Glomerular endothelial cell (primary cell): ENCODE results near the gene PKP1. TPM values are rescaled to one million over a fixed set of nuclear protein-coding genes. Genes with fewer than 3 reads are reported as not detected.
A peak's percentile ranks its signal among the peaks of the same experiment; 100 is the strongest.

Experiments
- DNase-seq: peaks from one replicate; pipeline ENCODE4 v3.0.0-alpha.2; 2011; ENCODE audit warnings: low read depth, low spot score; ENCODE audit errors: extremely low read depth
- total RNA-seq: library from RNA; depleted of rRNA; stranded (reverse); fragments of >200 nt; gene quantifications from 2 replicates; pipeline ENCODE4 v1.2.3, GENCODE V29; 2015

The PKP1 gene
- total RNA-seq, 1 donor from 2014 or later = 0.47 TPM

- peak; percentile 7 for DNase-seq
Measured at GRCh38 chr1:201361652-201362504, 78.6 kb downstream of the PKP1 start.

- no peak for DNase-seq
Measured at GRCh38 chr1:201362906-201363305, 79.6 kb downstream of the PKP1 start.

GRCh38 chr1:201363467-201363866 lies 80.2 kb downstream of the PKP1 start:
- no peak for DNase-seq

GRCh38 chr1:201364808-201365105 lies 81.5 kb downstream of the PKP1 start:
- no peak for DNase-seq

GRCh38 chr1:201365251-201365650 lies 81.9 kb downstream of the PKP1 start:
- no peak for DNase-seq

- DNase-seq = no peak
Measured at GRCh38 chr1:201366696-201367095, 83.4 kb downstream of the PKP1 start.

GRCh38 chr1:201369209-201369608 lies 85.9 kb downstream of the PKP1 start:
- DNase-seq = no peak

GRCh38 chr1:201370500-201370899 lies 87.2 kb downstream of the PKP1 start:
- DNase-seq = no peak

- DNase-seq = no peak
Measured at GRCh38 chr1:201371276-201371675, 88.0 kb downstream of the PKP1 start.

GRCh38 chr1:201371792-201372191 lies 88.5 kb downstream of the PKP1 start:
- no peak for DNase-seq

- no peak for DNase-seq
Measured at GRCh38 chr1:201374364-201374763, 91.1 kb downstream of the PKP1 start.

- no peak for DNase-seq
Measured at GRCh38 chr1:201375169-201375568, 91.9 kb downstream of the PKP1 start.

- DNase-seq = no peak
Measured at GRCh38 chr1:201376107-201376463, 92.8 kb downstream of the PKP1 start.

- peak; percentile 9 for DNase-seq
Measured at GRCh38 chr1:201376464-201377374, 93.4 kb downstream of the PKP1 start.

- DNase-seq = no peak
Measured at GRCh38 chr1:201377611-201378092, 94.3 kb downstream of the PKP1 start, which contains the start of gene TNNT2. Gene TNNT2, minus strand, starts transcription at chr1:201377680. Its CDS starts 4,426 bp downstream, at chr1:201373254.

- no peak for DNase-seq
Measured at GRCh38 chr1:201378804-201379203, 95.5 kb downstream of the PKP1 start.

- no peak for DNase-seq
Measured at GRCh38 chr1:201379733-201380242, 96.5 kb downstream of the PKP1 start.

- no peak for DNase-seq
Measured at GRCh38 chr1:201381130-201381529, 97.8 kb downstream of the PKP1 start.
